Natural killer cell (primary cell): ENCODE results near the gene PTH2. TPM values are rescaled to one million over a fixed set of nuclear protein-coding genes. Genes with fewer than 3 reads are reported as not detected.

Source experiments
- ATAC-seq, 3 donors: fragments of 150-1000 bp in 2 of 3; fragments of 200-7000 bp in 1 of 3; cut with Tn5 transposase; 1 replicate in 1 of 3; 2 replicates in 2 of 3; pipeline ENCODE4 v1.10.0; 2021; ENCODE audit warnings: mild to moderate bottlenecking in 2 of 3, moderate library complexity in 2 of 3
- DNase-seq, 2 donors: peaks; one replicate each; pipeline versions ENCODE4 v3.0.0 to v3.0.0-alpha.2; 2013 to 2021; ENCODE audit warnings: mixed read lengths in 1 of 2
- H3K27ac ChIP-seq: one replicate; pipeline ENCODE4 v1.5.1; 2013; ENCODE audit warnings: mild to moderate bottlenecking, low read length
- H3K27me3 ChIP-seq: one replicate; pipeline ENCODE4 v1.6.1; 2013; ENCODE audit warnings: low read length; ENCODE audit not compliant: control insufficient read depth, insufficient read depth
- H3K36me3 ChIP-seq: one replicate; pipeline ENCODE4 v1.6.1; 2013; ENCODE audit warnings: low read length; ENCODE audit not compliant: control insufficient read depth, insufficient read depth
- H3K4me1 ChIP-seq: one replicate; pipeline ENCODE4 v1.6.1; 2013; ENCODE audit warnings: low read length; ENCODE audit not compliant: control insufficient read depth, insufficient read depth
- H3K4me3 ChIP-seq: one replicate; pipeline ENCODE4 v1.5.1; 2013; ENCODE audit warnings: low read length
- H3K9me3 ChIP-seq: one replicate; pipeline ENCODE4 v1.6.1; 2013; ENCODE audit warnings: low read length; ENCODE audit not compliant: control insufficient read depth, insufficient read depth
- H3K27ac Mint-ChIP-seq, 2 donors: one replicate each; pipeline ENCODE4 v1.8.0; 2022; ENCODE audit warnings: mild to moderate bottlenecking in 2 of 2, mixed read lengths in 2 of 2, moderate library complexity in 1 of 2
- H3K27me3 Mint-ChIP-seq, 2 donors: one replicate each; pipeline ENCODE4 v1.8.0; 2022; ENCODE audit warnings: low read depth in 2 of 2, mixed read lengths in 2 of 2
- H3K36me3 Mint-ChIP-seq: one replicate; pipeline ENCODE4 v1.8.0; 2022; ENCODE audit warnings: mixed read lengths
- H3K4me1 Mint-ChIP-seq, 2 donors: one replicate each; pipeline ENCODE4 v1.8.0; 2022; ENCODE audit warnings: mixed read lengths in 2 of 2
- H3K4me3 Mint-ChIP-seq: one replicate; pipeline ENCODE4 v1.8.0; 2022; ENCODE audit warnings: mild to moderate bottlenecking, moderate library complexity, mixed read lengths
- H3K9me3 Mint-ChIP-seq, 2 donors: one replicate each; pipeline ENCODE4 v1.8.0; 2022; ENCODE audit warnings: mixed read lengths in 2 of 2
- CTCF ChIP-seq: fragments of 200-600 bp; IDR thresholded peaks from one replicate; pipeline ENCODE4 v1.8.0; 2022; ENCODE audit warnings: antibody characterized with exemption
- WGBS: methylation state at CpG from one replicate; pipeline ENCODE4 v1.1.7; 2013; ENCODE audit warnings: missing lambda C conversion rate; ENCODE audit not compliant: insufficient coverage; 5-methylcytosine and 5-hydroxymethylcytosine counted together
- intact Hi-C: fragments of 100-400 bp; cut with micrococcal nuclease; formaldehyde crosslinking; loops from one replicate; pipeline ENCODE4 v1.14.2; 2022
- total RNA-seq, 4 donors: library from RNA; stranded (reverse); fragments of 120-200 nt in 1 of 4; gene quantifications; one replicate each; pipeline versions ENCODE4 v1.2.3 to v1.2.4, GENCODE V29; 2013 to 2022

Gene PTH2
- total RNA-seq, 3 donors from 2014 or later (not counting 1 experiment from before 2014, with no cell fraction given), result not detected

- intact Hi-C loops, result no loop called here
- H3K36me3 Mint-ChIP-seq, result no peaks in the 10 kb centered on the region
- peaks cover 17 to 45% of the 10 kb centered on the region in 2 donors for H3K4me1 Mint-ChIP-seq
- H3K27me3 Mint-ChIP-seq, result peaks cover 46 to 48% of the 10 kb centered on the region in 2 donors
- H3K27ac Mint-ChIP-seq, result peak overlapping the region in 1 of 2 donors; percentile 88
- ATAC-seq (no peak), DNase-seq (peak in 1 of 2 donors; percentile 39)
- H3K4me3 Mint-ChIP-seq, result peak overlapping the region; percentile 83
- TF ChIP-seq CTCF, result no peak
- 10% methylated on average over 11 of the region's 11 CpGs for WGBS
- H3K9me3 Mint-ChIP-seq, result no peaks in the 10 kb centered on the region
- Histone ChIP-seq H3K27ac (no peak overlapping the region), H3K4me3 (no peak overlapping the region), H3K27me3 (peaks cover 43% of the 10 kb centered on the region), H3K9me3 (no peaks in the 10 kb centered on the region), H3K4me1 (peaks cover 32% of the 10 kb centered on the region), H3K36me3 (peaks cover 8% of the 10 kb centered on the region)
Observed at GRCh38 chr19:49442354-49442753, 19.1 kb upstream of the PTH2 start.

DNA sequence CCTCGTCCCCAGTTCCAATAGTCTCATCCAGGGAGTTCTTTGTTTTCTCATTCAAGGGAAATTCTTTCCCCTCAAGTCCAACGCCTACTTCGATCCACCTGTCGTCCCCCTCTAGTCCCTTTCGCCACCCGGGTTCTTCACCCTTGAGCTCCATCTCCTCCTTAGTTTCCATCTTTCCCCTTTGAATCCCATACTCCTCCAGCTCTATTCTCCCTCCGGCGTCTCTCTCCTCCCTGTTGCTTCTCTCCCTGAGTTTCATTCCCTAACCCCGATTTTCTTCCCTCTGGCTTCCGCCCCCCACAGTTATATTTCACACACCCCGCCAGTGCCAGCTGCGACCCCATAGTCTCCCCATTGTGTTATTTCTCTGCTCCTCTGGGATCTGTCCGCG, 18.7 kb upstream of the PTH2 start:
- Mint-ChIP-seq H3K36me3 (no peaks in the 10 kb centered on the region), H3K27me3 (peaks cover 50 to 52% of the 10 kb centered on the region in 2 donors), H3K4me3 (peak overlapping the region; percentile 83), H3K4me1 (peaks cover 17 to 49% of the 10 kb centered on the region in 2 donors), H3K27ac (peak overlapping the region in 1 of 2 donors; percentile 88), H3K9me3 (no peaks in the 10 kb centered on the region)
- Histone ChIP-seq H3K27me3 (peaks cover 46% of the 10 kb centered on the region), H3K9me3 (no peaks in the 10 kb centered on the region), H3K4me1 (peaks cover 33% of the 10 kb centered on the region), H3K27ac (no peak overlapping the region), H3K4me3 (no peak overlapping the region), H3K36me3 (peaks cover 5% of the 10 kb centered on the region)
- TF ChIP-seq CTCF, result no peak
- intact Hi-C loops, result no loop called here
- 28% methylated on average over 14 of the region's 14 CpGs for WGBS
- DNase-seq, result no peak
- ATAC-seq, result no peak

- peaks cover 51% of the 10 kb centered on the region for H3K27me3 ChIP-seq
- H3K4me1 Mint-ChIP-seq, result peaks cover 18 to 52% of the 10 kb centered on the region in 2 donors
- no peaks in the 10 kb centered on the region for H3K9me3 ChIP-seq
- ATAC-seq, result peak in 2 of 3 donors; percentile 17 to 20
- no peaks in the 10 kb centered on the region for H3K36me3 Mint-ChIP-seq
- no peak for TF ChIP-seq CTCF
- H3K27ac ChIP-seq, result no peak within 1 kb of the TSS
- H3K4me3 Mint-ChIP-seq, result peak within 1 kb of the TSS; percentile 83
- H3K27me3 Mint-ChIP-seq, result peaks cover 56 to 58% of the 10 kb centered on the region in 2 donors
- DNase-seq, result peak in 1 of 2 donors; percentile 72
- WGBS, result 4% methylated on average over 56 of the region's 56 CpGs
- peak within 1 kb of the TSS in 1 of 2 donors; percentile 88 for H3K27ac Mint-ChIP-seq
- no peaks in the 10 kb centered on the region for H3K36me3 ChIP-seq
- H3K4me1 ChIP-seq, result peaks cover 38% of the 10 kb centered on the region
- H3K4me3 ChIP-seq, result no peak within 1 kb of the TSS
- intact Hi-C loops, result no loop called here
- no peaks in the 10 kb centered on the region for H3K9me3 Mint-ChIP-seq
Observed at GRCh38 chr19:49441210-49441959, 18.1 kb upstream of the PTH2 start, which contains the start of gene SLC17A7. Gene SLC17A7 (minus strand): TSS chr19:49441527. CDS start chr19:49441379, 148 bp downstream.
